Measurements from ENCODE around the gene ELAVL2. TPM values are rescaled to one million over a fixed set of nuclear protein-coding genes. Genes with fewer than 3 reads are reported as not detected.

ELAVL2 gene
- total RNA-seq, 3 donors from 2014 or later = 0.59 to 1.1 (median 0.66) TPM

- intact Hi-C loops (cut with DNase I; ENCODE audit: low total_unique reads) = no loop called here
- TF ChIP-seq CTCF (IDR thresholded peaks at IDR 0.05) (no peak), POLR2AphosphoS5 (IDR thresholded peaks at IDR 0.05) (no peak), POLR2A (IDR thresholded peaks at IDR 0.05) (no peak)
- H3K27ac ChIP-seq = no peak overlapping the region
Measured at GRCh38 chr9:23803216-23803615, 22.8 kb downstream of the ELAVL2 start.

GRCh38 chr9:23801523-23801922 lies 24.5 kb downstream of the ELAVL2 start:
- TF ChIP-seq POLR2AphosphoS5 (IDR thresholded peaks at IDR 0.05) (no peak), POLR2A (IDR thresholded peaks at IDR 0.05) (no peak), CTCF (IDR thresholded peaks at IDR 0.05) (no peak)
- Histone ChIP-seq H3K27ac (no peak overlapping the region), H3K4me1 (no peaks in the 10 kb centered on the region), H3K27me3 (no peaks in the 10 kb centered on the region), H3K4me3 (no peak overlapping the region), H3K36me3 (no peaks in the 10 kb centered on the region), H3K9me3 (no peaks in the 10 kb centered on the region)
- no peak for DNase-seq (ENCODE audit: low spot score in 2 of 2)
- intact Hi-C loops (cut with DNase I; ENCODE audit: low total_unique reads) = no loop called here

More at GRCh38 chr9:23803216-23803615, 22.8 kb downstream of the ELAVL2 start:
- no peaks in the 10 kb centered on the region for H3K4me1 ChIP-seq
- DNase-seq (ENCODE audit: low spot score in 2 of 2) = no peak
- no peaks in the 10 kb centered on the region for H3K27me3 ChIP-seq
- H3K36me3 ChIP-seq = no peaks in the 10 kb centered on the region
- H3K4me3 ChIP-seq = no peak overlapping the region
- no peaks in the 10 kb centered on the region for H3K9me3 ChIP-seq

GRCh38 chr9:23799521-23799920 lies 26.5 kb downstream of the ELAVL2 start:
- no peak for DNase-seq (ENCODE audit: low spot score in 2 of 2)
- H3K4me3 ChIP-seq = no peak overlapping the region
- no peaks in the 10 kb centered on the region for H3K9me3 ChIP-seq
- no peak for TF ChIP-seq POLR2AphosphoS5 (IDR thresholded peaks at IDR 0.05)
- TF ChIP-seq CTCF (IDR thresholded peaks at IDR 0.05) = no peak
- TF ChIP-seq POLR2A (IDR thresholded peaks at IDR 0.05) = no peak
- H3K27me3 ChIP-seq = no peaks in the 10 kb centered on the region
- H3K27ac ChIP-seq = no peak overlapping the region
- H3K4me1 ChIP-seq = no peaks in the 10 kb centered on the region
- no peaks in the 10 kb centered on the region for H3K36me3 ChIP-seq
- intact Hi-C loops (cut with DNase I; ENCODE audit: low total_unique reads) = no loop called here

GRCh38 chr9:23798325-23798724 lies 27.7 kb downstream of the ELAVL2 start:
- no peak overlapping the region for H3K27ac ChIP-seq
- no peaks in the 10 kb centered on the region for H3K4me1 ChIP-seq
- H3K9me3 ChIP-seq = no peaks in the 10 kb centered on the region
- DNase-seq (ENCODE audit: low spot score in 2 of 2) = no peak
- H3K36me3 ChIP-seq = no peaks in the 10 kb centered on the region
- H3K4me3 ChIP-seq = no peak overlapping the region
- intact Hi-C loops (cut with DNase I; ENCODE audit: low total_unique reads) = no loop called here
- TF ChIP-seq POLR2A (IDR thresholded peaks at IDR 0.05) = no peak
- TF ChIP-seq POLR2AphosphoS5 (IDR thresholded peaks at IDR 0.05) = no peak
- TF ChIP-seq CTCF (IDR thresholded peaks at IDR 0.05) = no peak
- no peaks in the 10 kb centered on the region for H3K27me3 ChIP-seq

- intact Hi-C loops (cut with DNase I; ENCODE audit: low total_unique reads) = no loop called here
Measured at GRCh38 chr9:23796209-23796608, 29.8 kb downstream of the ELAVL2 start.

More at GRCh38 chr9:23796209-23796608, 29.8 kb downstream of the ELAVL2 start:
- no peaks in the 10 kb centered on the region for H3K9me3 ChIP-seq
- no peaks in the 10 kb centered on the region for H3K27me3 ChIP-seq
- no peak overlapping the region for H3K27ac ChIP-seq
- H3K4me1 ChIP-seq = no peaks in the 10 kb centered on the region
- H3K36me3 ChIP-seq = no peaks in the 10 kb centered on the region
- DNase-seq (ENCODE audit: low spot score in 2 of 2) = no peak
- TF ChIP-seq POLR2A (IDR thresholded peaks at IDR 0.05) (no peak), CTCF (IDR thresholded peaks at IDR 0.05) (no peak), POLR2AphosphoS5 (IDR thresholded peaks at IDR 0.05) (no peak)
- no peak overlapping the region for H3K4me3 ChIP-seq
